Stimulated activated CD4-positive, alpha-beta T cell treated with anti-CD3 and anti-CD28 coated beads, Interleukin-2, amount 100 ng/mL, for 4 hours (primary cell): Measurements from ENCODE around the gene LRRC52.

Experiments
- DNase-seq: peaks from one replicate; pipeline ENCODE4 v3.0.0-alpha.2; 2020; ENCODE audit warnings: low read depth

Gene LRRC52

GRCh38 chr1:165537356-165538109 is 6.3 kb upstream of the LRRC52 start:
- DNase-seq, result no peak

- DNase-seq, result no peak
These were observed 4.5 kb upstream of the LRRC52 start for GRCh38 chr1:165539306-165539705.

GRCh38 chr1:165539908-165540307 is 3.9 kb upstream of the LRRC52 start:
- no peak for DNase-seq

GRCh38 chr1:165542015-165542631 is 1.7 kb upstream of the LRRC52 start:
- DNase-seq, result no peak

- DNase-seq, result no peak
These were observed 1.2 kb upstream of the LRRC52 start for GRCh38 chr1:165542647-165543046.

- DNase-seq, result no peak
These were observed 1.2 kb downstream of the LRRC52 start for GRCh38 chr1:165544996-165545395.

- DNase-seq, result no peak
These were observed 2.2 kb downstream of the LRRC52 start for GRCh38 chr1:165545974-165546373.

GRCh38 chr1:165549973-165550372 is 6.2 kb downstream of the LRRC52 start:
- DNase-seq, result no peak

- DNase-seq, result no peak
These were observed 7.7 kb downstream of the LRRC52 start for GRCh38 chr1:165551469-165551868.

- DNase-seq, result no peak
These were observed 17.3 kb downstream of the LRRC52 start for GRCh38 chr1:165560883-165561656.

GRCh38 chr1:165562571-165562970 is 18.8 kb downstream of the LRRC52 start:
- DNase-seq, result no peak

- DNase-seq, result no peak
These were observed 19.8 kb downstream of the LRRC52 start for GRCh38 chr1:165563551-165563950.

- DNase-seq, result no peak
These were observed 20.8 kb downstream of the LRRC52 start for GRCh38 chr1:165564561-165564960.

GRCh38 chr1:165565751-165566490 is 22.1 kb downstream of the LRRC52 start:
- no peak for DNase-seq

GRCh38 chr1:165570078-165570477 is 26.3 kb downstream of the LRRC52 start:
- no peak for DNase-seq

- no peak for DNase-seq
These were observed 30.0 kb downstream of the LRRC52 start for GRCh38 chr1:165573787-165574186.

- no peak for DNase-seq
These were observed 30.5 kb downstream of the LRRC52 start for GRCh38 chr1:165574295-165574694.

- DNase-seq, result no peak
These were observed 31.8 kb downstream of the LRRC52 start for GRCh38 chr1:165575468-165576099.

- no peak for DNase-seq
These were observed 32.7 kb downstream of the LRRC52 start for GRCh38 chr1:165576536-165576935.

- no peak for DNase-seq
These were observed 33.9 kb downstream of the LRRC52 start for GRCh38 chr1:165577707-165578106.

- no peak for DNase-seq
These were observed 37.4 kb downstream of the LRRC52 start for GRCh38 chr1:165580931-165581871.
